G401.6 (cell line): ENCODE data around the gene ZMPSTE24.

Experiments
- FAIRE-seq: peaks from 2 replicates; lab custom pipeline; 2012; peaks lifted over from hg19 to GRCh38; lab: Jason Lieb, UNC

Gene ZMPSTE24

GRCh38 chr1:40264354-40264781, 6.3 kb downstream of the ZMPSTE24 start:
- no peak for FAIRE-seq

GRCh38 chr1:40265298-40265697, 7.3 kb downstream of the ZMPSTE24 start:
- no peak for FAIRE-seq

- peak; percentile 51 for FAIRE-seq
Measured at GRCh38 chr1:40265919-40266318, 7.9 kb downstream of the ZMPSTE24 start.

GRCh38 chr1:40266786-40267535, 8.9 kb downstream of the ZMPSTE24 start:
- FAIRE-seq = peak; percentile 53

- FAIRE-seq = no peak
Measured at GRCh38 chr1:40267767-40268187, 9.7 kb downstream of the ZMPSTE24 start.

- FAIRE-seq = no peak
Measured at GRCh38 chr1:40268211-40268610, 10.2 kb downstream of the ZMPSTE24 start.

GRCh38 chr1:40270152-40270834, 12.3 kb downstream of the ZMPSTE24 start:
- no peak for FAIRE-seq

GRCh38 chr1:40272653-40273213, 14.7 kb downstream of the ZMPSTE24 start:
- FAIRE-seq = no peak

- FAIRE-seq = no peak
Measured at GRCh38 chr1:40273547-40274166, 15.6 kb downstream of the ZMPSTE24 start.

GRCh38 chr1:40274331-40274730, 16.3 kb downstream of the ZMPSTE24 start:
- no peak for FAIRE-seq

GRCh38 chr1:40276122-40276521, 18.1 kb downstream of the ZMPSTE24 start:
- FAIRE-seq = no peak

GRCh38 chr1:40281853-40282252, 23.8 kb downstream of the ZMPSTE24 start:
- FAIRE-seq = no peak

GRCh38 chr1:40291293-40291692, 33.3 kb downstream of the ZMPSTE24 start:
- no peak for FAIRE-seq

- no peak for FAIRE-seq
Measured at GRCh38 chr1:40299366-40300248, 41.6 kb downstream of the ZMPSTE24 start.

- FAIRE-seq = no peak
Measured at GRCh38 chr1:40300249-40300567, 42.2 kb downstream of the ZMPSTE24 start.

GRCh38 chr1:40300651-40301050, 42.6 kb downstream of the ZMPSTE24 start:
- FAIRE-seq = no peak

- no peak for FAIRE-seq
Measured at GRCh38 chr1:40301066-40301465, 43.0 kb downstream of the ZMPSTE24 start.

- no peak for FAIRE-seq
Measured at GRCh38 chr1:40301541-40302299, 43.7 kb downstream of the ZMPSTE24 start.

GRCh38 chr1:40302475-40302874, 44.4 kb downstream of the ZMPSTE24 start:
- no peak for FAIRE-seq

GRCh38 chr1:40303051-40303771, 45.2 kb downstream of the ZMPSTE24 start:
- no peak for FAIRE-seq

GRCh38 chr1:40303790-40304189, 45.8 kb downstream of the ZMPSTE24 start:
- FAIRE-seq = no peak
